Endodermal cell (in vitro differentiated cells): ENCODE measurements around the gene SERPINA9. TPM values are rescaled to one million over a fixed set of nuclear protein-coding genes. Genes with fewer than 3 reads are reported as not detected.
A peak's percentile ranks its signal among the peaks of the same experiment; 100 is the strongest.

Experiments
- DNase-seq: peaks from one replicate; pipeline ENCODE4 v3.0.0-alpha.2; 2017
- H3K27ac ChIP-seq: 2 replicates; pipeline ENCODE4 v1.5.1; 2013; ENCODE audit warnings: mild to moderate bottlenecking, low read depth, low read length, moderate library complexity
- H3K27me3 ChIP-seq: 2 replicates; pipeline ENCODE4 v1.6.1; 2013; ENCODE audit warnings: mild to moderate bottlenecking, low read length, moderate library complexity; ENCODE audit not compliant: insufficient read depth, control insufficient read depth, poor library complexity, severe bottlenecking
- H3K36me3 ChIP-seq: 2 replicates; pipeline ENCODE4 v1.7.0; 2013; ENCODE audit warnings: mild to moderate bottlenecking, low read length, moderate library complexity; ENCODE audit not compliant: control insufficient read depth, insufficient read depth
- H3K4me1 ChIP-seq: one replicate; pipeline ENCODE4 v1.7.0; 2013; ENCODE audit warnings: low read length; ENCODE audit not compliant: control insufficient read depth, insufficient read depth
- H3K4me3 ChIP-seq: 2 replicates; pipeline ENCODE4 v1.5.1; 2013; ENCODE audit warnings: mild to moderate bottlenecking, low read length, moderate library complexity
- H3K9ac ChIP-seq: 2 replicates; pipeline ENCODE4 v1.6.1; 2013; ENCODE audit warnings: mild to moderate bottlenecking, low read length, moderate library complexity; ENCODE audit not compliant: poor library complexity, severe bottlenecking; ENCODE audit errors: extremely low read depth
- H3K9me3 ChIP-seq: 2 replicates; pipeline ENCODE4 v1.6.1; 2013; ENCODE audit warnings: mild to moderate bottlenecking, low read length, moderate library complexity; ENCODE audit not compliant: control insufficient read depth
- H3K27ac Mint-ChIP-seq: 2 replicates; pipeline ENCODE4 v1.8.0; 2020; ENCODE audit warnings: mixed read lengths
- H3K27me3 Mint-ChIP-seq: 2 replicates; pipeline ENCODE4 v1.8.0; 2021; ENCODE audit warnings: mild to moderate bottlenecking, mixed read lengths; ENCODE audit not compliant: insufficient read depth
- H3K36me3 Mint-ChIP-seq: 2 replicates; pipeline ENCODE4 v1.8.0; 2020; ENCODE audit warnings: low read depth, mixed read lengths
- H3K4me1 Mint-ChIP-seq: 2 replicates; pipeline ENCODE4 v1.8.0; 2020; ENCODE audit warnings: mixed read lengths
- H3K4me3 Mint-ChIP-seq: 2 replicates; pipeline ENCODE4 v1.8.0; 2020; ENCODE audit warnings: mild to moderate bottlenecking, moderate library complexity, mixed read lengths
- H3K9me3 Mint-ChIP-seq: 2 replicates; pipeline ENCODE4 v1.8.0; 2020; ENCODE audit warnings: mild to moderate bottlenecking, mixed read lengths
- WGBS, 2 experiments: methylation state at CpG; one replicate each; pipeline versions ENCODE4 v1.1.5 to v1.1.7; 2013; ENCODE audit warnings: missing lambda C conversion rate in 2 of 2, mixed read lengths in 1 of 2; ENCODE audit not compliant: insufficient coverage in 1 of 2, insufficient read length in 1 of 2; 5-methylcytosine and 5-hydroxymethylcytosine counted together
- total RNA-seq, 2 donors: library from RNA; stranded (reverse); fragmentation: NEBNext Ultra II Directional in 1 of 2; extraction: Animal tissue kit (Norgen Biotek cat#: 25700) in 1 of 2; gene quantifications; 2 replicates in 1 of 2; 3 replicates in 1 of 2; pipeline ENCODE4 v1.2.1, GENCODE V29; 2021
- TF ChIP-seq, protein P1 (sequence below): fragments of 200-600 bp; sonication (generic); conservative IDR thresholded peaks from 2 replicates; pipeline ENCODE4 v1.5.0; 2021; ENCODE audit warnings: antibody characterized with exemption, mild to moderate bottlenecking

SERPINA9 gene
- total RNA-seq, 2 donors from 2014 or later, result not detected

GRCh38 chr14:94462763-94463572 lies 13.0 kb downstream of the SERPINA9 start:
- Mint-ChIP-seq H3K27me3 (peaks cover 11% of the 10 kb centered on the region), H3K4me1 (no peaks in the 10 kb centered on the region), H3K9me3 (peaks cover 31% of the 10 kb centered on the region), H3K27ac (no peak overlapping the region), H3K4me3 (no peak overlapping the region), H3K36me3 (no peaks in the 10 kb centered on the region)
- no peak overlapping the region for H3K4me3 ChIP-seq
- H3K27me3 ChIP-seq, result no peaks in the 10 kb centered on the region
- no peaks in the 10 kb centered on the region for H3K9me3 ChIP-seq
- H3K27ac ChIP-seq, result no peak overlapping the region
- WGBS, 2 experiments, result 89 to 95% methylated on average over 5 to 7 of the region's 7 CpGs
- no peaks in the 10 kb centered on the region for H3K4me1 ChIP-seq
- TF ChIP-seq, protein P1, sequence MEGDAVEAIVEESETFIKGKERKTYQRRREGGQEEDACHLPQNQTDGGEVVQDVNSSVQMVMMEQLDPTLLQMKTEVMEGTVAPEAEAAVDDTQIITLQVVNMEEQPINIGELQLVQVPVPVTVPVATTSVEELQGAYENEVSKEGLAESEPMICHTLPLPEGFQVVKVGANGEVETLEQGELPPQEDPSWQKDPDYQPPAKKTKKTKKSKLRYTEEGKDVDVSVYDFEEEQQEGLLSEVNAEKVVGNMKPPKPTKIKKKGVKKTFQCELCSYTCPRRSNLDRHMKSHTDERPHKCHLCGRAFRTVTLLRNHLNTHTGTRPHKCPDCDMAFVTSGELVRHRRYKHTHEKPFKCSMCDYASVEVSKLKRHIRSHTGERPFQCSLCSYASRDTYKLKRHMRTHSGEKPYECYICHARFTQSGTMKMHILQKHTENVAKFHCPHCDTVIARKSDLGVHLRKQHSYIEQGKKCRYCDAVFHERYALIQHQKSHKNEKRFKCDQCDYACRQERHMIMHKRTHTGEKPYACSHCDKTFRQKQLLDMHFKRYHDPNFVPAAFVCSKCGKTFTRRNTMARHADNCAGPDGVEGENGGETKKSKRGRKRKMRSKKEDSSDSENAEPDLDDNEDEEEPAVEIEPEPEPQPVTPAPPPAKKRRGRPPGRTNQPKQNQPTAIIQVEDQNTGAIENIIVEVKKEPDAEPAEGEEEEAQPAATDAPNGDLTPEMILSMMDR, result no peak
- DNase-seq, result peak; percentile 4
- H3K36me3 ChIP-seq, result no peaks in the 10 kb centered on the region
- no peak overlapping the region for H3K9ac ChIP-seq

GRCh38 chr14:94462219-94462551 lies 13.8 kb downstream of the SERPINA9 start:
- Mint-ChIP-seq H3K4me1 (no peaks in the 10 kb centered on the region), H3K27ac (no peak overlapping the region), H3K36me3 (no peaks in the 10 kb centered on the region), H3K9me3 (peaks cover 33% of the 10 kb centered on the region), H3K27me3 (peaks cover 8% of the 10 kb centered on the region), H3K4me3 (no peak overlapping the region)
- WGBS, 2 experiments, result 86 to 93% methylated on average over 1 to 6 of the region's 6 CpGs
- Histone ChIP-seq H3K4me3 (no peak overlapping the region), H3K9me3 (no peaks in the 10 kb centered on the region), H3K27ac (no peak overlapping the region), H3K27me3 (no peaks in the 10 kb centered on the region), H3K4me1 (no peaks in the 10 kb centered on the region), H3K9ac (no peak overlapping the region), H3K36me3 (no peaks in the 10 kb centered on the region)
- peak; percentile 4 for DNase-seq
- TF ChIP-seq, protein P1, result no peak

DNA sequence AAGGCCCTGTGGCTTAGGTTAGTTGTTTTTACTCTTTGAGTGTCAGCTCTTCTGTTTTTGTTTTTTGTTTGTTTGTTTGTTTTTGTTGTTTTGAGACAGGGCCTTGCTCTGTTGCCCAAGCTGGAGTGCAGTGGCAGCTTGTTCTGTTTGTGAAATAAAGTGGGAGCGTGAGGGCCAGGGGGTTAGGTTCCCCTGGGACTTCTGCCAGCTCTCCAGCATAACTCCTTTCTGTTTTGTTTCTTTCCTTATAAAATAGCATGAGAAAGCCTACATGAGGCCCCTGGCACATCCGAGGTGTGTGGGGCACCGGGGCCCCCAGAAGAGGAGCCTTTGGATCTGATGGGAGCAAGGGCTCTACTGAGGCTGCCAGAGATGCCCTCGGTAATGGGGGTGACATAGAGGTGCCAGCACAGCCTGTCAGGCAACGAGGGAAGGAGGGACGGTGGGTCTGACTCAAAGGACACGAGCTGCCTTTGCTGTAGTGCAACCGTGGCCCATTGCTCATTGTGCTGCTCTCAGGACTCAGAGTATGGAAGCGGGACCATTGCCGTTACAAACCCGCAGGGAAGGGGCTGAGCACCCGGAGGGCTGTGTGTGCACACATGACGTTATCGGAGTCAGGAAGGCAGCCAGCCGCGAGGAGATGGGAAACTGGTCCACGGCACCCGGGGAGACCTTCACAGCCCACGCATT lies 14.3 kb downstream of the SERPINA9 start:
- Histone ChIP-seq H3K27ac (no peak overlapping the region), H3K36me3 (no peaks in the 10 kb centered on the region), H3K27me3 (no peaks in the 10 kb centered on the region), H3K4me3 (no peak overlapping the region), H3K4me1 (no peaks in the 10 kb centered on the region), H3K9me3 (no peaks in the 10 kb centered on the region), H3K9ac (no peak overlapping the region)
- Mint-ChIP-seq H3K36me3 (no peaks in the 10 kb centered on the region), H3K4me3 (no peak overlapping the region), H3K27me3 (peaks cover 5% of the 10 kb centered on the region), H3K9me3 (peaks cover 33% of the 10 kb centered on the region), H3K27ac (no peak overlapping the region), H3K4me1 (no peaks in the 10 kb centered on the region)
- DNase-seq, result peak; percentile 30
- 92 to 98% methylated on average over 16 to 19 of the region's 19 CpGs for WGBS, 2 experiments
- TF ChIP-seq, protein P1, result no peak
